Gastrocnemius medialis (tissue), 4 donors: ENCODE results near the gene NUDT5.

Source experiments
- POLR2A ChIP-seq, 2 donors: fragments of 450-650 bp; IDR thresholded peaks; one replicate each; pipeline ENCODE4 v1.6.1; 2017; ENCODE audit warnings: antibody characterized with exemption in 2 of 2, mild to moderate bottlenecking in 2 of 2, moderate library complexity in 2 of 2
- TF ChIP-seq, protein P1 (sequence below), 5 experiments: fragments of 450-650 bp in 3 of 5; fragments of 200-600 bp in 2 of 5; sonication (generic) in 2 of 5; IDR thresholded peaks in 4 of 5; conservative IDR thresholded peaks in 1 of 5; 1 replicate in 4 of 5; 2 replicates in 1 of 5; pipeline ENCODE4 v1.5.1; 2016 to 2019; ENCODE audit warnings: antibody characterized with exemption in 5 of 5, mild to moderate bottlenecking in 3 of 5, moderate library complexity in 3 of 5

GRCh38 chr10:12186323-12186722, 9.4 kb downstream of the NUDT5 start:
- no peak for TF ChIP-seq POLR2A (IDR thresholded peaks at IDR 0.05)
- TF ChIP-seq, protein P1, sequence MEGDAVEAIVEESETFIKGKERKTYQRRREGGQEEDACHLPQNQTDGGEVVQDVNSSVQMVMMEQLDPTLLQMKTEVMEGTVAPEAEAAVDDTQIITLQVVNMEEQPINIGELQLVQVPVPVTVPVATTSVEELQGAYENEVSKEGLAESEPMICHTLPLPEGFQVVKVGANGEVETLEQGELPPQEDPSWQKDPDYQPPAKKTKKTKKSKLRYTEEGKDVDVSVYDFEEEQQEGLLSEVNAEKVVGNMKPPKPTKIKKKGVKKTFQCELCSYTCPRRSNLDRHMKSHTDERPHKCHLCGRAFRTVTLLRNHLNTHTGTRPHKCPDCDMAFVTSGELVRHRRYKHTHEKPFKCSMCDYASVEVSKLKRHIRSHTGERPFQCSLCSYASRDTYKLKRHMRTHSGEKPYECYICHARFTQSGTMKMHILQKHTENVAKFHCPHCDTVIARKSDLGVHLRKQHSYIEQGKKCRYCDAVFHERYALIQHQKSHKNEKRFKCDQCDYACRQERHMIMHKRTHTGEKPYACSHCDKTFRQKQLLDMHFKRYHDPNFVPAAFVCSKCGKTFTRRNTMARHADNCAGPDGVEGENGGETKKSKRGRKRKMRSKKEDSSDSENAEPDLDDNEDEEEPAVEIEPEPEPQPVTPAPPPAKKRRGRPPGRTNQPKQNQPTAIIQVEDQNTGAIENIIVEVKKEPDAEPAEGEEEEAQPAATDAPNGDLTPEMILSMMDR (IDR thresholded peaks at IDR 0.05 in 4 of 5, conservative IDR thresholded peaks at IDR 0.05 in 1 of 5) = no peak
